ENCODE measurements around the gene COL4A4.

- TF ChIP-seq ZNF331 (CRISPR knock-in tag; IDR thresholded peaks at IDR 0.05), result 0 out of 2 replicates have a peak, but pooled peaks have one; percentile 7
- TF ChIP-seq TAF1 (CRISPR knock-in tag; IDR thresholded peaks at IDR 0.05), result no peak
- TF ChIP-seq FIP1L1 (IDR thresholded peaks at IDR 0.05; ENCODE audit: borderline replicate concordance, insufficient read depth, low read depth, low read length), result no peak
- TF ChIP-seq FOSL2 (CRISPR knock-in tag; IDR thresholded peaks at IDR 0.05), result no peak
- no peak for TF ChIP-seq ZNF709 (CRISPR knock-in tag; IDR thresholded peaks at IDR 0.05)
- TF ChIP-seq SP4 (CRISPR knock-in tag; IDR thresholded peaks at IDR 0.05), result no peak
- no peak for TF ChIP-seq POLR2AphosphoS2 (IDR thresholded peaks at IDR 0.05; ENCODE audit: low read depth, low read length)
- TF ChIP-seq RAD21 (CRISPR knock-in tag; IDR thresholded peaks at IDR 0.05), result peak; percentile 88
- no peak for TF ChIP-seq KDM6A (CRISPR knock-in tag; IDR thresholded peaks at IDR 0.05; ENCODE audit: low read depth)
- TF ChIP-seq BRCA1 (CRISPR knock-in tag; IDR thresholded peaks at IDR 0.05), result no peak
- no peak for TF ChIP-seq PRDM15 (CRISPR knock-in tag; IDR thresholded peaks at IDR 0.05)
- TF ChIP-seq ZNF639 (CRISPR knock-in tag; conservative IDR thresholded peaks at IDR 0.05), result no peak
- no peak for TF ChIP-seq GABPA (IDR thresholded peaks at IDR 0.05; ENCODE audit: low read depth, low read length)
- no peak for TF ChIP-seq GABPA (CRISPR knock-in tag; IDR thresholded peaks at IDR 0.05; ENCODE audit: low read depth)
Measured at GRCh38 chr2:226984750-226985582, 179.0 kb downstream of the COL4A4 start.

Measured in HepG2 (cell line).